Measurements from ENCODE around the gene GNB1. TPM values are rescaled to one million over a fixed set of nuclear protein-coding genes. Genes with fewer than 3 reads are reported as not detected.

Gene GNB1
- total and polyA plus RNA-seq, 9 of the 15 experiments (the other 6 are each of a cell fraction or from before 2014, with no cell fraction given): 34.3 to 388 (median 114) TPM

DNA sequence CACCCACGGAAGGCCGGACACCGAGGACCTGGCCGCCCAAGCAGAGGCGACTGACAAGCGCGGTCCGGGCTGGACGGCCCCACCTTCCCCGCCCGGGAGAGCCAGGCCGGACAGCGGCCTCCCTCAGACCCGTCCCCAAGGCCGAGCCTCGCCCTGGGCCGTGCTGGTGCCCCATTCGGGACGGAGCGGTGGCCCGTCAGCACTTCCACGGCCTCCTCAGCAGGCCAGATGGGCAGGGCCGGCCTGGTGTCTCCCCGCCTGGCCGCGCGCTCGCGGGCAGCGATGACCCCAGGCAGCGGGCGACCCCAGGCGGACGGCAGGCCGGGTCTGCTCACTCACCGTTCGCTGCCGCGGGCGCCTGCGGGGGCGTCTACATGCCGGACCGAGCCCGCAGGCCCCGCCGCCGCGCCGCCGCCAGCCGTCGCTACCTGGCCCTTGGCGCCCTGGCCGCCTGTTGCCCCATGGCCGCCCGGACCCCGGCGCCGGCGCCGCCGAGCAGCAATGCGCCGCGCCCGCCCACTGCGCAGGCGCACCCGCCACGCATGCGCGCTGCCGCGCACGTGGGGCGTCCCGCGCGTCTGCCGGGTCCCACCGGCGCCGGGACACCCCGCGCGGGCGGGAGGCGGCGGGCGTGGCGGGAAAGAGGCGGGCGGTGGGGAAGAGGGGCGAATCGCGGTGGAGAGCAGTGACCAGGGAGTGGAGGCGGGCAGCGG is 112.8 kb downstream of the GNB1 start, which contains the start of gene NADK (continued):
- TF ChIP-seq, protein P1, sequence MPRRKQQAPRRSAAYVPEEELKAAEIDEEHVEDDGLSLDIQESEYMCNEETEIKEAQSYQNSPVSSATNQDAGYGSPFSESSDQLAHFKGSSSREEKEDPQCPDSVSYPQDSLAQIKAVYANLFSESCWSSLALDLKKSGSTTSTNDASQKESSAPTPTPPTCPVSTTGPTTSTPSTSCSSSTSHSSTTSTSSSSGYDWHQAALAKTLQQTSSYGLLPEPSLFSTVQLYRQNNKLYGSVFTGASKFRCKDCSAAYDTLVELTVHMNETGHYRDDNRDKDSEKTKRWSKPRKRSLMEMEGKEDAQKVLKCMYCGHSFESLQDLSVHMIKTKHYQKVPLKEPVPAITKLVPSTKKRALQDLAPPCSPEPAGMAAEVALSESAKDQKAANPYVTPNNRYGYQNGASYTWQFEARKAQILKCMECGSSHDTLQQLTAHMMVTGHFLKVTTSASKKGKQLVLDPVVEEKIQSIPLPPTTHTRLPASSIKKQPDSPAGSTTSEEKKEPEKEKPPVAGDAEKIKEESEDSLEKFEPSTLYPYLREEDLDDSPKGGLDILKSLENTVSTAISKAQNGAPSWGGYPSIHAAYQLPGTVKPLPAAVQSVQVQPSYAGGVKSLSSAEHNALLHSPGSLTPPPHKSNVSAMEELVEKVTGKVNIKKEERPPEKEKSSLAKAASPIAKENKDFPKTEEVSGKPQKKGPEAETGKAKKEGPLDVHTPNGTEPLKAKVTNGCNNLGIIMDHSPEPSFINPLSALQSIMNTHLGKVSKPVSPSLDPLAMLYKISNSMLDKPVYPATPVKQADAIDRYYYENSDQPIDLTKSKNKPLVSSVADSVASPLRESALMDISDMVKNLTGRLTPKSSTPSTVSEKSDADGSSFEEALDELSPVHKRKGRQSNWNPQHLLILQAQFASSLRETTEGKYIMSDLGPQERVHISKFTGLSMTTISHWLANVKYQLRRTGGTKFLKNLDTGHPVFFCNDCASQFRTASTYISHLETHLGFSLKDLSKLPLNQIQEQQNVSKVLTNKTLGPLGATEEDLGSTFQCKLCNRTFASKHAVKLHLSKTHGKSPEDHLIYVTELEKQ (CRISPR knock-in tag; IDR thresholded peaks at IDR 0.05): no peak
- TF ChIP-seq GABPA (tag; conservative IDR thresholded peaks at IDR 0.05; ENCODE audit: low read depth) (no peak), MYC (IDR thresholded peaks at IDR 0.05; ENCODE audit: low read depth, low read length) (peak; percentile 83), MYC (CRISPR knock-in tag; IDR thresholded peaks at IDR 0.05; ENCODE audit: borderline replicate concordance, low read depth) (no peak), SFPQ (IDR thresholded peaks at IDR 0.05; ENCODE audit: low read depth, low read length) (no peak), ZBTB7A (IDR thresholded peaks at IDR 0.05; ENCODE audit: borderline replicate concordance, control insufficient read depth, low read depth, low read length) (peak; percentile 44; the same call in 1 of the 2 replicates), PURB (CRISPR knock-in tag; IDR thresholded peaks at IDR 0.05; ENCODE audit: low read depth) (no peak), ZNF23 (CRISPR knock-in tag; IDR thresholded peaks at IDR 0.05) (no peak), GATA2 (CRISPR knock-in tag; IDR thresholded peaks at IDR 0.05) (no peak), KAT2B (IDR thresholded peaks at IDR 0.05; ENCODE audit: low read depth, low read length) (no peak), MAFK (IDR thresholded peaks at IDR 0.05; ENCODE audit: low read length) (no peak)
- TF ChIP-seq, protein P2, sequence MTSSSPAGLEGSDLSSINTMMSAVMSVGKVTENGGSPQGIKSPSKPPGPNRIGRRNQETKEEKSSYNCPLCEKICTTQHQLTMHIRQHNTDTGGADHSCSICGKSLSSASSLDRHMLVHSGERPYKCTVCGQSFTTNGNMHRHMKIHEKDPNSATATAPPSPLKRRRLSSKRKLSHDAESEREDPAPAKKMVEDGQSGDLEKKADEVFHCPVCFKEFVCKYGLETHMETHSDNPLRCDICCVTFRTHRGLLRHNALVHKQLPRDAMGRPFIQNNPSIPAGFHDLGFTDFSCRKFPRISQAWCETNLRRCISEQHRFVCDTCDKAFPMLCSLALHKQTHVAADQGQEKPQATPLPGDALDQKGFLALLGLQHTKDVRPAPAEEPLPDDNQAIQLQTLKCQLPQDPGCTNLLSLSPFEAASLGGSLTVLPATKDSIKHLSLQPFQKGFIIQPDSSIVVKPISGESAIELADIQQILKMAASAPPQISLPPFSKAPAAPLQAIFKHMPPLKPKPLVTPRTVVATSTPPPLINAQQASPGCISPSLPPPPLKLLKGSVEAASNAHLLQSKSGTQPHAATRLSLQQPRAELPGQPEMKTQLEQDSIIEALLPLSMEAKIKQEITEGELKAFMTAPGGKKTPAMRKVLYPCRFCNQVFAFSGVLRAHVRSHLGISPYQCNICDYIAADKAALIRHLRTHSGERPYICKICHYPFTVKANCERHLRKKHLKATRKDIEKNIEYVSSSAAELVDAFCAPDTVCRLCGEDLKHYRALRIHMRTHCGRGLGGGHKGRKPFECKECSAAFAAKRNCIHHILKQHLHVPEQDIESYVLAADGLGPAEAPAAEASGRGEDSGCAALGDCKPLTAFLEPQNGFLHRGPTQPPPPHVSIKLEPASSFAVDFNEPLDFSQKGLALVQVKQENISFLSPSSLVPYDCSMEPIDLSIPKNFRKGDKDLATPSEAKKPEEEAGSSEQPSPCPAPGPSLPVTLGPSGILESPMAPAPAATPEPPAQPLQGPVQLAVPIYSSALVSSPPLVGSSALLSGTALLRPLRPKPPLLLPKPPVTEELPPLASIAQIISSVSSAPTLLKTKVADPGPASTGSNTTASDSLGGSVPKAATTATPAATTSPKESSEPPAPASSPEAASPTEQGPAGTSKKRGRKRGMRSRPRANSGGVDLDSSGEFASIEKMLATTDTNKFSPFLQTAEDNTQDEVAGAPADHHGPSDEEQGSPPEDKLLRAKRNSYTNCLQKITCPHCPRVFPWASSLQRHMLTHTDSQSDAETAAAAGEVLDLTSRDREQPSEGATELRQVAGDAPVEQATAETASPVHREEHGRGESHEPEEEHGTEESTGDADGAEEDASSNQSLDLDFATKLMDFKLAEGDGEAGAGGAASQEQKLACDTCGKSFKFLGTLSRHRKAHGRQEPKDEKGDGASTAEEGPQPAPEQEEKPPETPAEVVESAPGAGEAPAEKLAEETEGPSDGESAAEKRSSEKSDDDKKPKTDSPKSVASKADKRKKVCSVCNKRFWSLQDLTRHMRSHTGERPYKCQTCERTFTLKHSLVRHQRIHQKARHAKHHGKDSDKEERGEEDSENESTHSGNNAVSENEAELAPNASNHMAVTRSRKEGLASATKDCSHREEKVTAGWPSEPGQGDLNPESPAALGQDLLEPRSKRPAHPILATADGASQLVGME (CRISPR knock-in tag; IDR thresholded peaks at IDR 0.05): no peak
- TF ChIP-seq, protein P3, sequence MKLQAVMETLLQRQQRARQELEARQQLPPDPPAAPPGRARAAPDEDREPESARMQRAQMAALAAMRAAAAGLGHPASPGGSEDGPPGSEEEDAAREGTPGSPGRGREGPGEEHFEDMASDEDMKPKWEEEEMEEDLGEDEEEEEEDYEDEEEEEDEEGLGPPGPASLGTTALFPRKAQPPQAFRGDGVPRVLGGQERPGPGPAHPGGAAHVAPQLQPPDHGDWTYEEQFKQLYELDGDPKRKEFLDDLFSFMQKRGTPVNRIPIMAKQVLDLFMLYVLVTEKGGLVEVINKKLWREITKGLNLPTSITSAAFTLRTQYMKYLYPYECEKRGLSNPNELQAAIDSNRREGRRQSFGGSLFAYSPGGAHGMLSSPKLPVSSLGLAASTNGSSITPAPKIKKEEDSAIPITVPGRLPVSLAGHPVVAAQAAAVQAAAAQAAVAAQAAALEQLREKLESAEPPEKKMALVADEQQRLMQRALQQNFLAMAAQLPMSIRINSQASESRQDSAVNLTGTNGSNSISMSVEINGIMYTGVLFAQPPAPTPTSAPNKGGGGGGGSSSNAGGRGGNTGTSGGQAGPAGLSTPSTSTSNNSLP (IDR thresholded peaks at IDR 0.05; ENCODE audit: borderline replicate concordance, low read depth, low read length): no peak
